HL-60 (cell line): ENCODE measurements around the gene ARHGEF16.

Experiments
- DNase-seq, 2 experiments: peaks; one replicate each; pipeline ENCODE4 v3.0.0-alpha.2; 2010 to 2020; ENCODE audit warnings: low read depth in 1 of 2, low spot score in 1 of 2
- H3K27ac ChIP-seq: fragments of 250-450 bp; sonication (Bioruptor Pico); replicated peaks from 2 replicates; pipeline ENCODE4 v1.5.1; 2020; ENCODE audit warnings: mild to moderate bottlenecking, moderate library complexity
- H3K27me3 ChIP-seq: fragments of 250-450 bp; sonication (Bioruptor Pico); 2 replicates; pipeline ENCODE4 v1.5.1; 2021; ENCODE audit warnings: mild to moderate bottlenecking, moderate library complexity; ENCODE audit not compliant: insufficient read depth, poor library complexity, severe bottlenecking
- H3K4me3 ChIP-seq: replicated peaks from 2 replicates; pipeline ENCODE4 v1.5.1; 2011; ENCODE audit warnings: mild to moderate bottlenecking, control low read depth, low read length; ENCODE audit not compliant: insufficient read depth
- GABPA ChIP-seq: IDR thresholded peaks from 2 replicates; pipeline ENCODE4 v1.6.1; 2012; ENCODE audit warnings: low read depth
- POLR2AphosphoS5 ChIP-seq: IDR thresholded peaks from 2 replicates; pipeline ENCODE4 v1.6.1; 2012; ENCODE audit warnings: low read depth
- SPI1 ChIP-seq: IDR thresholded peaks from 2 replicates; pipeline ENCODE4 v1.6.1; 2012; ENCODE audit warnings: low read depth, mild to moderate bottlenecking, borderline replicate concordance
- TF ChIP-seq, protein P1 (sequence below): IDR thresholded peaks from 2 replicates; pipeline ENCODE4 v1.6.1; 2012; ENCODE audit warnings: low read depth; ENCODE audit not compliant: insufficient replicate concordance
- TF ChIP-seq, protein P2 (sequence below): IDR thresholded peaks from one replicate; pipeline ENCODE4 v1.5.1; 2011; ENCODE audit warnings: low read length, control low read depth, inconsistent platforms; ENCODE audit not compliant: insufficient read depth

The ARHGEF16 gene

DNA sequence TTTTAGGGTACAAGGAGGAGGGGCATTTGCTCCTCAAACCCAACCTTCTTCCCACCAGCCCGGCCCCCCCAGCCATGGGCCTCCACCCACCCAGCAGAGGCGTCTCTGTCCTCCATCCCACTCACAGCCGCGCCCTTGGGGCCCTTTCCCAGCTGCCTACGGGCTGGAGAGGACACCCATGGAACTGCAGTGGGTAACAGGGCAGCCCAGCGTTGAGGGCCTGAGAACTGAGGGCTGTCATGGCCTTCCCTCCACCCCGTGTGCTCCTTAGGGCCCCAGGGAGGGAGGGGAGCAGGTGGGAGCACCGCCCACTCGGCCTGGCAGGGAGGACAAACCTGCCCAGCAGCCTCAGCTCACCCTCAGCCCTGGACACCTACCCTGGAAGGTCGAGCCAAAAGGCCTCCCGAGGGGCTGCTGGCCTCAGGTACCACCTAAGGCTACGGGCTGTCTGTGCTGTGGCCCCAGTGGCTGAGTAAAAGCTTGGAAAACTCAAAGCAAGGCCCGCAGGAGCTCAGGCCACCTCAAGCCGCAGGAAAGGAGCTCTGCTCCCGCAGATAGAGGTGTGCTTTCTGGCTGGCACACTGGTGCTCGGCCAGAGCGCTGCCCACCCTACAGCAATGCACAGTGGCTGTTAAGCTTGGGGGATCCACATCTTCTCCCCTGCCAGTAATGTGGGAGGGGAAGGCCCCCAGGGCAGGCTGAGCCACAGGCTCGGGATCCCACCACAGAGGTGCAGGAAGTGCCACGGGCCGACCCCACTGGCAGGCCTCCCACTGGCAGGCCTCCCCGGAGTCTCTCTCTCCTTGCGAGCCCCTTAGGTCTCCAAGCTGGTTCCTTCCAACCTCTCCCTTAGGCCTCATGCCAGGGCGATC, 2.2 kb upstream of the ARHGEF16 start:
- Histone ChIP-seq H3K4me3 (no peak overlapping the region), H3K27ac (no peak overlapping the region), H3K27me3 (peaks cover 27% of the 10 kb centered on the region)
- DNase-seq: no peak
- TF ChIP-seq, protein P1, sequence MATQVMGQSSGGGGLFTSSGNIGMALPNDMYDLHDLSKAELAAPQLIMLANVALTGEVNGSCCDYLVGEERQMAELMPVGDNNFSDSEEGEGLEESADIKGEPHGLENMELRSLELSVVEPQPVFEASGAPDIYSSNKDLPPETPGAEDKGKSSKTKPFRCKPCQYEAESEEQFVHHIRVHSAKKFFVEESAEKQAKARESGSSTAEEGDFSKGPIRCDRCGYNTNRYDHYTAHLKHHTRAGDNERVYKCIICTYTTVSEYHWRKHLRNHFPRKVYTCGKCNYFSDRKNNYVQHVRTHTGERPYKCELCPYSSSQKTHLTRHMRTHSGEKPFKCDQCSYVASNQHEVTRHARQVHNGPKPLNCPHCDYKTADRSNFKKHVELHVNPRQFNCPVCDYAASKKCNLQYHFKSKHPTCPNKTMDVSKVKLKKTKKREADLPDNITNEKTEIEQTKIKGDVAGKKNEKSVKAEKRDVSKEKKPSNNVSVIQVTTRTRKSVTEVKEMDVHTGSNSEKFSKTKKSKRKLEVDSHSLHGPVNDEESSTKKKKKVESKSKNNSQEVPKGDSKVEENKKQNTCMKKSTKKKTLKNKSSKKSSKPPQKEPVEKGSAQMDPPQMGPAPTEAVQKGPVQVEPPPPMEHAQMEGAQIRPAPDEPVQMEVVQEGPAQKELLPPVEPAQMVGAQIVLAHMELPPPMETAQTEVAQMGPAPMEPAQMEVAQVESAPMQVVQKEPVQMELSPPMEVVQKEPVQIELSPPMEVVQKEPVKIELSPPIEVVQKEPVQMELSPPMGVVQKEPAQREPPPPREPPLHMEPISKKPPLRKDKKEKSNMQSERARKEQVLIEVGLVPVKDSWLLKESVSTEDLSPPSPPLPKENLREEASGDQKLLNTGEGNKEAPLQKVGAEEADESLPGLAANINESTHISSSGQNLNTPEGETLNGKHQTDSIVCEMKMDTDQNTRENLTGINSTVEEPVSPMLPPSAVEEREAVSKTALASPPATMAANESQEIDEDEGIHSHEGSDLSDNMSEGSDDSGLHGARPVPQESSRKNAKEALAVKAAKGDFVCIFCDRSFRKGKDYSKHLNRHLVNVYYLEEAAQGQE: no peak
- TF ChIP-seq, protein P2, sequence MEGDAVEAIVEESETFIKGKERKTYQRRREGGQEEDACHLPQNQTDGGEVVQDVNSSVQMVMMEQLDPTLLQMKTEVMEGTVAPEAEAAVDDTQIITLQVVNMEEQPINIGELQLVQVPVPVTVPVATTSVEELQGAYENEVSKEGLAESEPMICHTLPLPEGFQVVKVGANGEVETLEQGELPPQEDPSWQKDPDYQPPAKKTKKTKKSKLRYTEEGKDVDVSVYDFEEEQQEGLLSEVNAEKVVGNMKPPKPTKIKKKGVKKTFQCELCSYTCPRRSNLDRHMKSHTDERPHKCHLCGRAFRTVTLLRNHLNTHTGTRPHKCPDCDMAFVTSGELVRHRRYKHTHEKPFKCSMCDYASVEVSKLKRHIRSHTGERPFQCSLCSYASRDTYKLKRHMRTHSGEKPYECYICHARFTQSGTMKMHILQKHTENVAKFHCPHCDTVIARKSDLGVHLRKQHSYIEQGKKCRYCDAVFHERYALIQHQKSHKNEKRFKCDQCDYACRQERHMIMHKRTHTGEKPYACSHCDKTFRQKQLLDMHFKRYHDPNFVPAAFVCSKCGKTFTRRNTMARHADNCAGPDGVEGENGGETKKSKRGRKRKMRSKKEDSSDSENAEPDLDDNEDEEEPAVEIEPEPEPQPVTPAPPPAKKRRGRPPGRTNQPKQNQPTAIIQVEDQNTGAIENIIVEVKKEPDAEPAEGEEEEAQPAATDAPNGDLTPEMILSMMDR: no peak
- no peak for TF ChIP-seq POLR2AphosphoS5
- TF ChIP-seq SPI1: no peak
- TF ChIP-seq GABPA: no peak

- peaks cover 29% of the 10 kb centered on the region for H3K27me3 ChIP-seq
Measured at GRCh38 chr1:3452866-3453175, 1.6 kb upstream of the ARHGEF16 start.

GRCh38 chr1:3453203-3453761, 1.2 kb upstream of the ARHGEF16 start:
- TF ChIP-seq, protein P2: peak; percentile 62
- TF ChIP-seq POLR2AphosphoS5 (no peak), SPI1 (no peak), GABPA (no peak)
- TF ChIP-seq, protein P1: no peak
- Histone ChIP-seq H3K4me3 (no peak overlapping the region), H3K27ac (no peak overlapping the region), H3K27me3 (peaks cover 29% of the 10 kb centered on the region)
- peak; percentile 21 to 61 for DNase-seq

More at GRCh38 chr1:3452866-3453175, 1.6 kb upstream of the ARHGEF16 start:
- DNase-seq: no peak
- Histone ChIP-seq H3K27ac (no peak overlapping the region), H3K4me3 (no peak overlapping the region)
- TF ChIP-seq POLR2AphosphoS5: no peak
- TF ChIP-seq, protein P2: no peak
- TF ChIP-seq, protein P1: no peak
- TF ChIP-seq GABPA: no peak
- TF ChIP-seq SPI1: no peak
